H1 (cell line): ENCODE data around the gene PDP2.

Experiments used
- EP300 ChIP-seq, 2 experiments: IDR thresholded peaks; 1 replicate in 1 of 2; 2 replicates in 1 of 2; pipeline ENCODE4 v1.6.1; 2011 to 2012; ENCODE audit warnings: low read depth in 2 of 2, low read length in 2 of 2, mild to moderate bottlenecking in 2 of 2, borderline replicate concordance in 1 of 2, inconsistent platforms in 1 of 2, moderate library complexity in 1 of 2
- EZH2 ChIP-seq: fragments of 200-600 bp; sonication (generic); IDR thresholded peaks from 2 replicates; pipeline ENCODE4 v1.7.1; 2012; ENCODE audit warnings: low read depth, mild to moderate bottlenecking, moderate library complexity, low read length, inconsistent platforms; ENCODE audit not compliant: severe bottlenecking
- JUN ChIP-seq: IDR thresholded peaks from 2 replicates; pipeline ENCODE4 v1.6.1; 2011; ENCODE audit warnings: low read depth, mild to moderate bottlenecking, improper control_type of control experiment, low read length
- SRF ChIP-seq: IDR thresholded peaks from 2 replicates; pipeline ENCODE4 v1.6.1; 2011; ENCODE audit warnings: mild to moderate bottlenecking, low read depth, low read length, moderate library complexity
- SUZ12 ChIP-seq: fragments of 200-600 bp; sonication (generic); IDR thresholded peaks from 2 replicates; pipeline ENCODE4 v1.6.1; 2012; ENCODE audit warnings: mild to moderate bottlenecking, inconsistent platforms, low read length, moderate library complexity, mixed read lengths
- TEAD4 ChIP-seq: IDR thresholded peaks from 2 replicates; pipeline ENCODE4 v1.6.1; 2012; ENCODE audit warnings: low read depth, low read length, inconsistent platforms, mixed read lengths

DNA sequence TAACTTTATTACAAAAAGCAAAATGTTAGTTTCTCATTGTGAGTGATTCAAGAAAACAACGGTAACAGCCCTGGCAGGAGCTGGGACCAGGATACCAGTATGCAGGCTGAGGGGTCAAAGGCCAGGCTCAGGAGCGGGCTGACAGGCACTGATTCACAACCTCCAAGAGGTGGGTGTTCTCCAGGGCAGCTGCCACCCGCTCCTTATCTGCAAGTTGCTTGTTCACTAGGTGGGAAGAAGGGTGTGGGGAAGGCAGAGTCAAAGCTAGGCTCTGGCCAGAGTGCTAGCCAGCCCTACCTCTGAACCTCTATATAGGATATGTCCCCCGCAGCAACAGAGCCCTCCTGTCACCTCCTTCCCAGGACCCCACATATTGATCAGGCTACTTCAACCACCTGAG lies 51.8 kb downstream of the PDP2 start:
- no peak for TF ChIP-seq EZH2
- TF ChIP-seq EP300 (IDR thresholded peaks at IDR 0.05; ENCODE audit: borderline replicate concordance in 1 of 2, low read depth in 2 of 2, low read length in 2 of 2): no peak
- TF ChIP-seq SUZ12: no peak
- no peak for TF ChIP-seq SRF
- no peak for TF ChIP-seq TEAD4
- no peak for TF ChIP-seq JUN
